Endothelial cell of umbilical vein (primary cell): Measurements from ENCODE around the gene SYCP3. TPM values are rescaled to one million over a fixed set of nuclear protein-coding genes. Genes with fewer than 3 reads are reported as not detected.

ENCODE experiments used
- BruUV-seq: library from RNA; stranded (reverse); fragments of 400-500 nt; replicated peaks from 2 replicates; lab custom pipeline; 2021; lab: Mats Ljungman, UMichigan
- CTCF ChIA-PET: fragments of 300-600, 350-600 bp; sonication (Branson Sonifier 250); formaldehyde crosslinking; loops from one replicate; lab custom pipeline; 2021; ENCODE audit warnings: antibody characterized with exemption, inconsistent platforms; lab: Charles Lee
- POLR2A ChIA-PET: fragments of 300-600, 350-600 bp; sonication (Branson Sonifier 250); formaldehyde crosslinking; loops from one replicate; lab custom pipeline; 2021; ENCODE audit warnings: antibody characterized with exemption, inconsistent platforms; lab: Charles Lee
- DNase-seq: peaks from one replicate; pipeline ENCODE4 v3.0.0-alpha.2; 2011; ENCODE audit warnings: low read depth, low spot score
- FAIRE-seq: peaks from 2 replicates; lab custom pipeline; 2011; peaks lifted over from hg19 to GRCh38; lab: Jason Lieb, UNC
- H2AFZ ChIP-seq: 2 replicates; pipeline ENCODE4 v1.6.0; 2012; ENCODE audit warnings: low read depth, low read length, control low read depth, inconsistent platforms
- H3K27ac ChIP-seq: 2 replicates; pipeline ENCODE4 v1.5.1; 2011; ENCODE audit warnings: low read depth, mild to moderate bottlenecking, control low read depth, low read length, moderate library complexity; ENCODE audit not compliant: insufficient read depth
- H3K27me3 ChIP-seq, 2 experiments: 2 replicates each; pipeline versions ENCODE4 v1.6.0 to v1.6.1; 2011; ENCODE audit warnings: low read length in 2 of 2, mixed read lengths in 1 of 2; ENCODE audit not compliant: control insufficient read depth in 2 of 2, insufficient read depth in 2 of 2
- H3K36me3 ChIP-seq, 2 experiments: 2 replicates in 1 of 2; 3 replicates in 1 of 2; pipeline ENCODE4 v1.5.1; 2011; ENCODE audit warnings: low read length in 2 of 2, mild to moderate bottlenecking in 1 of 2, moderate library complexity in 1 of 2; ENCODE audit not compliant: control insufficient read depth in 2 of 2, insufficient read depth in 2 of 2; ENCODE audit errors: extremely low read depth in 1 of 2
- H3K4me1 ChIP-seq: 3 replicates; pipeline ENCODE4 v1.5.1; 2011; ENCODE audit warnings: mild to moderate bottlenecking, low read length; ENCODE audit not compliant: control insufficient read depth, insufficient read depth; ENCODE audit errors: extremely low read depth
- H3K4me2 ChIP-seq: 2 replicates; pipeline ENCODE4 v1.6.1; 2011; ENCODE audit warnings: low read length, control low read depth, mixed read lengths; ENCODE audit not compliant: insufficient read depth
- H3K4me3 ChIP-seq, 3 experiments: fragments of 200-600 bp in 1 of 3; sonication (generic), shearing (Covaris generic) in 1 of 3; replicated peaks in 1 of 3; 2 replicates each; pipeline ENCODE4 v1.5.1; 2011 to 2016; ENCODE audit warnings: control low read depth in 3 of 3, low read length in 3 of 3, mild to moderate bottlenecking in 2 of 3, inconsistent platforms in 1 of 3, low read depth in 1 of 3, moderate library complexity in 1 of 3; ENCODE audit not compliant: insufficient read depth in 1 of 3
- H3K79me2 ChIP-seq: 2 replicates; pipeline ENCODE4 v1.6.0; 2012; ENCODE audit warnings: low read length, inconsistent platforms; ENCODE audit not compliant: control insufficient read depth, insufficient read depth
- H3K9ac ChIP-seq: replicated peaks from 2 replicates; pipeline ENCODE3; 2011; ENCODE audit warnings: low read length, control low read depth; ENCODE audit not compliant: insufficient read depth; ENCODE audit errors: extremely low read depth
- H3K9me1 ChIP-seq: replicated peaks from 3 replicates; pipeline ENCODE4 v1.6.0; 2011; ENCODE audit warnings: mild to moderate bottlenecking, low read length; ENCODE audit not compliant: control insufficient read depth, insufficient read depth; ENCODE audit errors: extremely low read depth
- H3K9me3 ChIP-seq: replicated peaks from 2 replicates; pipeline ENCODE4 v1.5.1; 2012; ENCODE audit warnings: low read length, inconsistent platforms; ENCODE audit not compliant: control insufficient read depth, insufficient read depth
- H4K20me1 ChIP-seq: replicated peaks from 2 replicates; pipeline ENCODE3; 2011; ENCODE audit warnings: mild to moderate bottlenecking, low read length; ENCODE audit not compliant: control insufficient read depth, insufficient read depth; ENCODE audit errors: extremely low read depth
- CTCF ChIP-seq, 2 donors: IDR thresholded peaks; 1 replicate in 1 of 2; 2 replicates in 1 of 2; pipeline ENCODE4 v1.5.1; 2011; ENCODE audit warnings: low read length in 2 of 2, mild to moderate bottlenecking in 2 of 2, moderate library complexity in 2 of 2, control low read depth in 1 of 2, inconsistent platforms in 1 of 2, low read depth in 1 of 2; ENCODE audit not compliant: insufficient read depth in 1 of 2; ENCODE audit errors: extremely low read depth in 1 of 2
- EZH2 ChIP-seq: IDR thresholded peaks from 2 replicates; pipeline ENCODE4 v1.6.1; 2012; ENCODE audit warnings: borderline replicate concordance, low read depth, mild to moderate bottlenecking, moderate library complexity, low read length, inconsistent platforms; ENCODE audit not compliant: severe bottlenecking
- FOS ChIP-seq: IDR thresholded peaks from 2 replicates; pipeline ENCODE4 v1.6.1; 2011; ENCODE audit warnings: mild to moderate bottlenecking, low read length, moderate library complexity, borderline replicate concordance; ENCODE audit not compliant: insufficient read depth
- JUN ChIP-seq: IDR thresholded peaks from 2 replicates; pipeline ENCODE4 v1.6.1; 2011; ENCODE audit warnings: borderline replicate concordance, low read depth; ENCODE audit not compliant: insufficient read length, insufficient read depth
- MYC ChIP-seq: IDR thresholded peaks from one replicate; pipeline ENCODE4 v1.6.1; 2011; ENCODE audit warnings: mild to moderate bottlenecking, low read depth, low read length
- POLR2A ChIP-seq: IDR thresholded peaks from 2 replicates; pipeline ENCODE4 v1.6.1; 2012; ENCODE audit warnings: low read depth, mild to moderate bottlenecking, control low read depth, low read length
- POLR2AphosphoS5 ChIP-seq: IDR thresholded peaks from 2 replicates; pipeline ENCODE4 v1.6.1; 2012; ENCODE audit warnings: low read depth, mild to moderate bottlenecking, control low read depth, low read length, moderate library complexity; ENCODE audit not compliant: insufficient read depth
- dilution Hi-C: fragments of 300-500 bp; cut with MboI; formaldehyde crosslinking; loops from one replicate; pipeline ENCODE4 v1.15.0; 2019; ENCODE audit warnings: low sequenced_read_pairs; ENCODE audit not compliant: extremely low pct_ligation_motif_present
- intact Hi-C: fragments of 100-400 bp; cut with micrococcal nuclease; formaldehyde crosslinking; loops from one replicate; pipeline ENCODE4 v1.10.0; 2022
- polyA plus RNA-seq, 4 experiments: library from polyadenylated mRNA; depleted of rRNA in 3 of 4; stranded (reverse) in 3 of 4; unstranded in 1 of 4; fragments of >200 nt; gene quantifications; 2 replicates each; pipeline versions ENCODE4 v1.2.1 to v1.2.3, GENCODE V29; 2011 to 2012; ENCODE audit warnings: missing spikeins in 1 of 4
- total RNA-seq: library from RNA; stranded (reverse); gene quantifications from 2 replicates; pipeline ENCODE4 v1.2.3, GENCODE V29; 2021

SYCP3 gene
- total and polyA plus RNA-seq, 2 donors (not counting 3 experiments of a cell fraction or from before 2014, with no cell fraction given): 0.29 TPM; not detected in 1

GRCh38 chr12:101732318-101732717 is 6.9 kb downstream of the SYCP3 start:
- H2AFZ ChIP-seq: no peak overlapping the region
- no peak for FAIRE-seq
- ChIA-PET CTCF (interaction anchor here (1.5 kb wide), 1 partner anchor 11 kb away, joined by 3 read pairs; no protein-coding TSS in a partner anchor), POLR2A (no interaction called here)
- H3K9ac ChIP-seq: no peak overlapping the region
- no peaks in the 10 kb centered on the region for H4K20me1 ChIP-seq
- H3K36me3 ChIP-seq: peaks cover 0 to 2% of the 10 kb centered on the region in 2 experiments
- BruUV-seq: no TSS peak
- intact Hi-C loops (no loop called here), dilution Hi-C loops (no loop called here)
- no peaks in the 10 kb centered on the region for H3K9me3 ChIP-seq
- H3K27ac ChIP-seq: no peak overlapping the region
- H3K79me2 ChIP-seq: no peaks in the 10 kb centered on the region
- H3K4me1 ChIP-seq: no peaks in the 10 kb centered on the region
- H3K4me3 ChIP-seq: no peak overlapping the region
- TF ChIP-seq POLR2A: no peak
- TF ChIP-seq EZH2: no peak
- no peak for TF ChIP-seq POLR2AphosphoS5
- no peak for TF ChIP-seq JUN
- no peak for TF ChIP-seq MYC
- TF ChIP-seq FOS: no peak
- no peak overlapping the region for H3K4me2 ChIP-seq
- no peaks in the 10 kb centered on the region for H3K27me3 ChIP-seq
- H3K9me1 ChIP-seq: no peaks in the 10 kb centered on the region
- no peak for DNase-seq

- Histone ChIP-seq H3K36me3 (peaks cover 0 to 2% of the 10 kb centered on the region in 2 experiments), H3K9me1 (no peaks in the 10 kb centered on the region), H3K27ac (no peak overlapping the region), H3K79me2 (no peaks in the 10 kb centered on the region), H3K4me2 (no peak overlapping the region), H3K27me3 (no peaks in the 10 kb centered on the region), H3K9me3 (no peaks in the 10 kb centered on the region), H3K4me3 (no peak overlapping the region), H3K4me1 (no peaks in the 10 kb centered on the region), H3K9ac (no peak overlapping the region), H4K20me1 (no peaks in the 10 kb centered on the region), H2AFZ (no peak overlapping the region)
- dilution Hi-C loops: no loop called here
- TF ChIP-seq JUN: no peak
- no peak for TF ChIP-seq MYC
- no peak for TF ChIP-seq FOS
- no peak for TF ChIP-seq POLR2AphosphoS5
- no peak for TF ChIP-seq EZH2
- no peak for TF ChIP-seq CTCF (IDR thresholded peaks at IDR 0.05; ENCODE audit: extremely low read depth in 1 of 2, insufficient read depth in 1 of 2, low read depth in 1 of 2, low read length in 2 of 2)
- no TSS peak for BruUV-seq
- FAIRE-seq: no peak
- no peak for DNase-seq
- CTCF ChIA-PET: interaction anchor here (1.2 kb wide), 1 partner anchor 30 kb away, joined by 3 read pairs; no protein-coding TSS in a partner anchor
- intact Hi-C loops: no loop called here
- POLR2A ChIA-PET: no interaction called here
Measured at GRCh38 chr12:101729842-101730241, 9.4 kb downstream of the SYCP3 start.
